HG03097 (cell line): ENCODE results near the gene SLC25A48.

Experiments
- ATAC-seq: cut with Tn5 transposase; IDR thresholded peaks from one replicate; pipeline ENCODE4 v1.9.1; 2021; ENCODE audit not compliant: unreplicated experiment, low FRiP score

Gene SLC25A48

GRCh38 chr5:135834639-135835529 is at the start of gene SLC25A48:
SLC25A48 (plus strand) TSS chr5:135834663; CDS start chr5:135834848, 185 bp downstream.
- ATAC-seq, result no peak

- ATAC-seq, result no peak
These were observed 33.8 kb upstream of the SLC25A48 start for GRCh38 chr5:135800656-135801055.

- no peak for ATAC-seq
These were observed 24.1 kb upstream of the SLC25A48 start for GRCh38 chr5:135810188-135810943.

GRCh38 chr5:135811007-135811406 is 23.5 kb upstream of the SLC25A48 start:
- no peak for ATAC-seq

- no peak for ATAC-seq
These were observed 20.7 kb upstream of the SLC25A48 start for GRCh38 chr5:135813758-135814157.

- no peak for ATAC-seq
These were observed 20.1 kb upstream of the SLC25A48 start for GRCh38 chr5:135814316-135814715.

GRCh38 chr5:135814812-135815211 is 19.7 kb upstream of the SLC25A48 start:
- no peak for ATAC-seq

- ATAC-seq, result no peak
These were observed 13.2 kb upstream of the SLC25A48 start for GRCh38 chr5:135821061-135821801.

- ATAC-seq, result no peak
These were observed 12.7 kb upstream of the SLC25A48 start for GRCh38 chr5:135821802-135822201.

GRCh38 chr5:135822286-135822685 is 12.2 kb upstream of the SLC25A48 start:
- ATAC-seq, result no peak

GRCh38 chr5:135822959-135823358 is 11.5 kb upstream of the SLC25A48 start:
- no peak for ATAC-seq

- ATAC-seq, result no peak
These were observed 10.6 kb upstream of the SLC25A48 start for GRCh38 chr5:135823881-135824280.

GRCh38 chr5:135824541-135825041 is 9.9 kb upstream of the SLC25A48 start:
- ATAC-seq, result no peak

GRCh38 chr5:135825373-135826220 is 8.9 kb upstream of the SLC25A48 start:
- ATAC-seq, result no peak

- ATAC-seq, result no peak
These were observed 8.3 kb upstream of the SLC25A48 start for GRCh38 chr5:135826221-135826525.

GRCh38 chr5:135826994-135827671 is 7.3 kb upstream of the SLC25A48 start:
- ATAC-seq, result no peak

- no peak for ATAC-seq
These were observed 6.3 kb upstream of the SLC25A48 start for GRCh38 chr5:135827965-135828781.

- ATAC-seq, result no peak
These were observed 5.7 kb upstream of the SLC25A48 start for GRCh38 chr5:135828782-135829127.

- no peak for ATAC-seq
These were observed 5.3 kb upstream of the SLC25A48 start for GRCh38 chr5:135829179-135829578.
